Right lobe of liver (tissue), 4 donors: Measurements from ENCODE around the gene DHX16.

Experiments
- POLR2A ChIP-seq: fragments of 450-650 bp; IDR thresholded peaks from one replicate; pipeline ENCODE4 v1.6.1; 2017; ENCODE audit warnings: antibody characterized with exemption, mild to moderate bottlenecking
- TF ChIP-seq, protein P1 (sequence below), 4 donors: fragments of 200-600 bp in 3 of 4; fragments of 450-650 bp in 1 of 4; IDR thresholded peaks; one replicate each; pipeline versions ENCODE4 v1.5.1 to v1.8.0; 2016 to 2022; ENCODE audit warnings: antibody characterized with exemption in 4 of 4, mild to moderate bottlenecking in 2 of 4
- donor health status: DM: no; HTN: no; CAD: no.
- donor health status: DM: no; HTN: no; CAD: no.
- donor health status: DM: no; HTN: yes; CAD: no.

GRCh38 chr6:30700340-30700739 lies 27.5 kb upstream of the DHX16 start:
- TF ChIP-seq, protein P1, sequence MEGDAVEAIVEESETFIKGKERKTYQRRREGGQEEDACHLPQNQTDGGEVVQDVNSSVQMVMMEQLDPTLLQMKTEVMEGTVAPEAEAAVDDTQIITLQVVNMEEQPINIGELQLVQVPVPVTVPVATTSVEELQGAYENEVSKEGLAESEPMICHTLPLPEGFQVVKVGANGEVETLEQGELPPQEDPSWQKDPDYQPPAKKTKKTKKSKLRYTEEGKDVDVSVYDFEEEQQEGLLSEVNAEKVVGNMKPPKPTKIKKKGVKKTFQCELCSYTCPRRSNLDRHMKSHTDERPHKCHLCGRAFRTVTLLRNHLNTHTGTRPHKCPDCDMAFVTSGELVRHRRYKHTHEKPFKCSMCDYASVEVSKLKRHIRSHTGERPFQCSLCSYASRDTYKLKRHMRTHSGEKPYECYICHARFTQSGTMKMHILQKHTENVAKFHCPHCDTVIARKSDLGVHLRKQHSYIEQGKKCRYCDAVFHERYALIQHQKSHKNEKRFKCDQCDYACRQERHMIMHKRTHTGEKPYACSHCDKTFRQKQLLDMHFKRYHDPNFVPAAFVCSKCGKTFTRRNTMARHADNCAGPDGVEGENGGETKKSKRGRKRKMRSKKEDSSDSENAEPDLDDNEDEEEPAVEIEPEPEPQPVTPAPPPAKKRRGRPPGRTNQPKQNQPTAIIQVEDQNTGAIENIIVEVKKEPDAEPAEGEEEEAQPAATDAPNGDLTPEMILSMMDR (IDR thresholded peaks at IDR 0.05), result no peak
- TF ChIP-seq POLR2A, result no peak
